ENCODE data around the gene CACNA2D3. TPM values are rescaled to one million over a fixed set of nuclear protein-coding genes. Genes with fewer than 3 reads are reported as not detected.

The CACNA2D3 gene
- total RNA-seq, 1 donor from 2014 or later, result 7.0 TPM

GRCh38 chr3:54760201-54760600 is 637.8 kb downstream of the CACNA2D3 start:
- no peak for ATAC-seq

- ATAC-seq, result no peak
Observed at GRCh38 chr3:54761637-54762036, 639.3 kb downstream of the CACNA2D3 start.

DNA sequence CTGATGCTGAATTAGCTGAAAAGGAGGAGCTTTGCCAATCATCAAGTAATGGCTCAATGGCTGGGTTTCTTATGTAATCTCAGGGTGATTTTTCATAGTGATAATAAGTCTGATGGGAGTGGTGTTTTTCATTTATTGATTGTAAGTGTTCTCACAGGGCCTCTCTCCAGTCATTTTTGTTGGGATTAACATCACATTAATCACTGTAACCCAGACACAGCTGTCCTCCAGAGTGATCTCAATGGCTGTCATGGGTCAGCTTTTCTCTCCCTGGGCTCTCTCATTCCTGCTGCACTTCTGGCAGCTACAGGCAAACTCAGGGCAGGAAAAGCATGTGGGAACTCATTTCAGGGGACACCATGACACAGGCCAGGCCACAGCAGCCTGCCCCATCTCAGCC is 642.6 kb downstream of the CACNA2D3 start:
- no peak for ATAC-seq

GRCh38 chr3:54771050-54771449 is 648.7 kb downstream of the CACNA2D3 start:
- no peak for ATAC-seq

DNA sequence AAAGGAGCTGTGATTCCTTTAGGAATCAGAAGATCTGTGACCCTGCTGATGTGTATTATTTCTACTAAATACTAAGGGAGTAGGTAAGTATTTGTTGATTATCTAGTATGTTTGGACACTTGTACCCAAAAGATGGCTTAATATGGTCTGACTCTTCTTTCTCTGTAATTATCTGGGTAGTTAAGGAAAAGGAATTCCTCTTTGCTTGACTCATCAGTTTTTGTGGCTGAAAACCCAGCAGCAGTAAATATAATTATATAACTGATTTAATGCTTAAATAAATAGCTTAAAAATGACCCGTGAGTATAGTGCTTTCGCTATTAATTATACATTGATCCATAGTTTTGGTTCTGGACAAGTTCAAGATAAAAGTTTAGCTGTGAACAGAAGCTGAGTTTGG is 649.7 kb downstream of the CACNA2D3 start:
- no peak for ATAC-seq

DNA sequence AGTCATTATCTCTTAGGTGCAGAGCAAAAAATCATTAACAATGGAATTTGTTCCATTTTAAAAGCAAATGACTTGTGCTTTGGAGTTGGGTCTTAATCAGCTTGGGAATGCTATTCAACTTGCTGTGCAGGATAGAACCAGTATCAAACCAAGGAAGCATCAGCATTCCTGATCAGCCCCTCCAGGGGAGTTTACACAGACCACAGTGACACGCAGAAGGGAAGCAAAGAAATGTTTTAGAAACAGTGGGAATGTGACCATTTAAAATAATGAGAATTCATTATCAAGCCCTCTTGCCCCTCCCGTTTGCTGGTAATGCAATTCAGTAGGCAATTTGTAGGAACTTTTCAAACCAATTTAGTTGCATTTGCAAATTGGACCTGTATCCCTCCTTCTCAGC is 650.4 kb downstream of the CACNA2D3 start:
- ATAC-seq, result no peak

- no peak for ATAC-seq
Observed at GRCh38 chr3:54773271-54773670, 650.9 kb downstream of the CACNA2D3 start.

DNA sequence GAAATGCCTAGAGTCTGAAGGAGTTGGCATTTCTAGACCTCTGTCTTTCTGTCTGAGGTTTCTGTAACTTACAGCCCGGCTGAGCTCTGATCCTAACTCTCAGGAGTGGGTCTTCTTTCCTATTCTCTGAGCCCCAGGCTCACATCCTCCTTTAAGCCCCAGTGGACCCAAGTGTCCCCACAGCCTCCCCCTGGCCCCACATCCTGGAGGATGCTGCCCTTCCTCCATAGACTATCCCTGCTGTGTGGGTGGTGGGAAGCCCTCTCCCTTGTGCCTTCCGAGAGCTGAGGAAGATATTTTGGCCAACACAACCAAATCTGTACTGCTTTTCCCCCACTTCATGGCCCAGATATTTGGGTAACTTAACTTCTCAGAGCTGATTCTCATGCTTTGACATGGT is 654.2 kb downstream of the CACNA2D3 start:
- no peak for ATAC-seq

DNA sequence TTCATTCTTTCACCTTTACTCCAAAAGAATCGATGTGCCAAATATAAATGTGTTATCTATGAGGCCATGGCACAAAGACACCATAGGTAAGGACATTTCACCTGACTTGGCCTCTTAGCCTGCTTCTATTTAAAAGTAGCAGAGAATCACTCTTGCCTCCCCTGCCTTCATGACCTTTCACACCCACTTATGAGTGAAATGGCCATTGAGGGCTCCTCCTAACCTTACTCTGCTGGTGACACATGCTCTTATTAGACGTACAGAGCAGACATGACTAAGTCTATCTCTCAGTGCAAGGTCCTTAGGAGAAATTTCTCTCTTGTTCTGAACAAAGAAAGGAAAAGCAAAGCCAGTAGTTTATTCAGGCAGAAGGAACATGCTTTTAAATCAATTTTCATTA is 654.8 kb downstream of the CACNA2D3 start:
- ATAC-seq, result peak; percentile 26

DNA sequence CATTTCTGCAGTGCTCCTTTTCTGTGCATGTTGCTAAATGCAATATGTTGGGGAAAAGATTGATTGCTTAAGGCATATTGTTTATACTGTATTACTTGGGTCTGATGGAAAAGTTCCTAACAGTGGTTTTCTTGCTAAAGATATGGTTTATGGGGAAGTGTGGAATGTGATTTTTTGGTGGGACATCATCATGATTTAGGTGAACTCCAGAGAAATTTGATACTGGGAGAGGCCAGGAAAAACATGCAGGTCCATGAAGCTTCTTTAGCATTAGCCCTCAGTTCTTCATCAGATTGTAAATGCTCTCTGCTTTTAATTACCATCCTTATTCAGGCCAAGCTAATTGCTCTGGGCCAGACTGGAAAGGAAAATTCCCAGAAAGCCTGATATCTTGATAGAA is 658.0 kb downstream of the CACNA2D3 start:
- no peak for ATAC-seq

DNA sequence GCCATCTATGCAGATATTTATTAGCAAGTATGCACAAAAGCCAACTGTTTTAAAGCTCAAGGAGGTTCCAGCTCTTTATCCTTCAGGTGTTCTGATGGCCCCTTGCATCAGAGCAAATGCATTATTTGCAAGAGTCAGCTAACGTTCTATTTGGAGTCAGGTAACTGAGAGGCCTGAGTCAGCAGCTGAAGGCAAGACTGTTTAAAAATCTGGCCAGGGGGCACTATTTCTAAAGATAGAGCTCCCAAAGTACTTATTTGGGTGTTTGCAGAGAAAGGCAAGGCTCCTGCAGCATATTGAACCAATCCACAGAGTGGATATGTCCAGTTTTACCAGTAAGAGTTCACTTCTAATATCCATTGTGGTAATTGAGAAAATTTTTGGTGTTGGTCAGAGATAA is 659.4 kb downstream of the CACNA2D3 start:
- no peak for ATAC-seq

GRCh38 chr3:54783611-54784010 is 661.3 kb downstream of the CACNA2D3 start:
- no peak for ATAC-seq

GRCh38 chr3:54784021-54784420 is 661.7 kb downstream of the CACNA2D3 start:
- ATAC-seq, result no peak

DNA sequence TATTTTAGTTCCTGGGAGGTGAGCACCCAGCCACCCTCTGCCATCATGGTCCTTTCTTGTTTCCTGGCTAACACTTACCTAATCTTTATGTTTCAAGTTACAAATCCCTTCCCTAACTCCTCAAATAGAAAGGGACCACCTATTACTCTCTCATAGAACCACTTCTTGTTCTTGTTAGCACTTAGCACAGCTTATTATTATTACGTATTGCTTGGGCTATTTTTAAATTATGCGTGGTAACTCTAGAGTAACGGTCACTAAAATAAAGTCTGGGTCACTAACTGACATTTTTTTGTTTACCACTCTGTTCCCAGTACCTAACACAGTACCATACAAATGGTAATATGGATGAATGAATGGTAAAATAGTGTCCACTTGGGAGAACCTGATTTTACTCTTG is 663.6 kb downstream of the CACNA2D3 start:
- ATAC-seq, result no peak

DNA sequence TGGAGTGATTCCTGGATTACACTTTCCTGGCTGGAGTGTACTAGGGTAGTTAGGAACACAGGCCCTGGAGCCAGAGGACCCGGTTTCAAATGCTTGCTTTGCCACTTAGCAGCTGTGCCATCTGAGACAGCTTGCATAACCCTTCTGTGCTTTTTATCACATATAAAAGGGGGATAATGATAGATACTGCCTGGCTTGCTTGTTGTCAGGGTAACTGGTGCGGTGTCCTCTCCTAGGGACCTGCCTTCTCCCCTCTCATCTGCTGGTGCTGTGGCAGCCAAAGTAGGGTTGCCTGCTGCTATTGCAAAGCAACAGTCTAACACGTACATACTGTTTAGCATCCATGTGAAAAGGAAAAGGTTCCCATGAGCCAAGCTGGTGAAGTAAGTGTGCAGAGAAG is 667.7 kb downstream of the CACNA2D3 start:
- ATAC-seq, result no peak

DNA sequence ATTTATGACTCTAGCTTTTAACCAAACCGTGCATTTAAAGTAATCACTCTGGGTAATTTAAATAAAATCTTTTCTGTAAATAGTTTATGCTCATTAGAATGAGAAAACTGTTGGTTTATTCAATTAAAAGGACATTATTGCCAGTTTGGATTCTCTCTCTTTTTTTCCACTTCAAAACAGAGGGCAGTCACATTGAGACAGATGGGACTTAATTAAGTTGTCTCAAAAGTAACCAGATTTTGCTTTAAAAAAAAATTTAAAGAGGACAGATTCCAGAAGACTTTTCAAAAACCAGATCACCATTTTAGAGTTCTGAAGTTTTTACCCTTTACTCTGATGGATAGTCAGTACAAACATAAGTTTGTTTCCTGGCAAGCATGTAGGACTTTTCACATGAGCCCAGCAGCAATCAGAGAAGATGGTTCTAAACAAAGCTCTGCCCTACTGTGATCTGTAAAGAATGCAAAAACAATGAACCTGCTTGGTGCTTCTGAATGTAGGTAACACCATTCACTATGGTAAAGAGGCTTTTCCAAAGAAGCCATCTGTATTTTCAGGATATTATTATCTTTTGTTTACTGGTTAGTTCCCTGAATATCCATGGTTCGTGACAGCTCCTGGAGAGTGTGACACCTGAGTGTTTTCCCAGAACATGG is 669.3 kb downstream of the CACNA2D3 start:
- no peak for ATAC-seq

DNA sequence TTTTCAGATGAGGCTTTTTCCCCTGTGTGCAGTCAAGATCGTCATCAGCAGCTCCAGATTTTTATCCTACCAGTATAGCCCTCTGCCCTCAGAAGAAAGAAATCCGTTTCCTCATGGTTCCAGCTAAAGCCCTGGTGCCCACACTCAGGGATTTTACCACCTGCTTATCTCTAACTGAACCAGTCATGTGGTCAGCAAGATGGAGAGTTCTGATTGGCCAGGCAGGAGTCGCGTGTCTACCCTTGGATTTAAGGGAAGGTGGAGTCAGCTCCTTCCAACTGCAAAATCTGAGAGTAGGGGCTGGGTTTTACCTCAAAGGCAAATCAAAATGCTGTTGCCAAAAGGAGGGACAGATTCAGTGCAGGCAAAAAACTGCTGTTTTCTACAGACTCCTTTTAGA is 670.2 kb downstream of the CACNA2D3 start:
- ATAC-seq, result no peak

GRCh38 chr3:54793171-54793570 is 670.8 kb downstream of the CACNA2D3 start:
- ATAC-seq, result no peak

DNA sequence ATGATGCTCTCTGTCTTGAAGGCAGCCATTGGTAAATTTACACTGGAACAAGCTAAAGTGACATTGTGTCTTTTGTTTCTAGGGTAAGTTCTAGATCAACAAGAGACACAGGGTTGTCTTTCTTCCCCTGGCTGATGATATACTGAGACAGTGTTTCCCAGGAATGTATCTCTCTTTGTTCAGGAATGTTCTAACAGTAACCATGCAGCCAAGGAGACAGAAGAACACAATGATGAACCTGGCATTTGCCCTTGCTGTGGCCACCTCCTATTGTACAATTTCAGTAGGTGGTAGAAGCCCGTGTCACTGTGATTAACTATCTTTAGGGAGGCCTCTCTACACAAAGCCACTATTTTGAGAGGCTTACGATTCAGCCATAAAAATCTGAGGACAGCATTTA is 674.8 kb downstream of the CACNA2D3 start:
- ATAC-seq, result no peak

DNA sequence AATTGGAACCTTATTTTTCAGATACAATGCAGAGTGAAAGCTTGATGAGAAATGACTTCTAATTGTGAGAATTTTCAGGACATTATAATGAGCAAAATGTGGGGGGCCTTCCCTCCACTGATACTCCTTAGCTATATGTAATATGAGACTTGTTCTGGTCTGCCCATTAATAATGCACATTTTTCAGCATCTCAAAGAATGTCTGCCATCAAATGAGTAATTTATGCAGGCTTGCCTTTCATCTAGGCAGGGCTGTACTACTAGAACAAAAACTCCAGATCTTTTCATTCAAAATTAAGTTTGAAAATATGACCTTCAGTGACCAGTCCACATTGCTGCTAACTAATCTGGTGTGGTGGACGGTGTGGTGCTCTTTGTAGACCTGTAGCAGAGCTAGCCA is 678.1 kb downstream of the CACNA2D3 start:
- no peak for ATAC-seq

DNA sequence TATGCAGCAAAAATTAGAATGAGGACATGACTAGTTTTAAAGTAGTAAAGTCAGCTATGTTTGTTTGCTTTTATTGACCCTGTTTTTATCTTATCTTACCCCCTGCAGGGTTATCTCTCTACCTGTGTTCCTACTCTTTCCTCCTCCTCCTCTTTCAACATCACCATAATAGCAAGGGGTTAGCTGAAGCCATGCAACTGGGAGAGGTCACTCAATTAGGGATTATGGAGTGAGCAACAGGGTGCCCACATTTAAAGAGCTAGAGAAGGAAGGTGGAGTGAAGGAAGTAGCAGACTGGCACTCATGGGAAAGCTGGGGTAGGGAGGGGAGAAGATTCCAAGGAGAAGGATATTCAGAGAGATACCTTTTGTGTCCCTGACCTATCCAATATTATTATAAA is 679.6 kb downstream of the CACNA2D3 start:
- ATAC-seq, result no peak

- no peak for ATAC-seq
Observed at GRCh38 chr3:54810401-54810800, 688.0 kb downstream of the CACNA2D3 start.

GRCh38 chr3:54814224-54814623 is 691.9 kb downstream of the CACNA2D3 start:
- ATAC-seq, result no peak

DNA sequence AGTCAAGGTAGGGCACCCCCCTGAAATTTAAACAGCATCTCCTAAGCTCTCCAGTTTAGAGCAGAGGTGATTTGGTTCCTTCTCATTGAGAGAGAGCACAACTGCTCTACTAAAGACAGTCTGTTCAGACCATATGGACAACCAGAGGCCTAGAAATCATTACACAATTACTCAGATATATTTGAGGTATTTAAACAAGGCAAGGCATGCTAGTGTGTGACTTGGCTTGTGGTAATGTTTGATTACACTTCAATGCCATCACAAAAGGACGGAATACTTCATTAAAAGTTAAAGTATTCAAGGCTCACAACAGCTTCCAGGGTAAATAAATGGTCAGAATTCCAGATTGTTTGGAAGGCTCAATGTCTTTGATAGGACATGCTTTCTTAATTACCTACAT is 695.3 kb downstream of the CACNA2D3 start:
- peak; percentile 27 for ATAC-seq

DNA sequence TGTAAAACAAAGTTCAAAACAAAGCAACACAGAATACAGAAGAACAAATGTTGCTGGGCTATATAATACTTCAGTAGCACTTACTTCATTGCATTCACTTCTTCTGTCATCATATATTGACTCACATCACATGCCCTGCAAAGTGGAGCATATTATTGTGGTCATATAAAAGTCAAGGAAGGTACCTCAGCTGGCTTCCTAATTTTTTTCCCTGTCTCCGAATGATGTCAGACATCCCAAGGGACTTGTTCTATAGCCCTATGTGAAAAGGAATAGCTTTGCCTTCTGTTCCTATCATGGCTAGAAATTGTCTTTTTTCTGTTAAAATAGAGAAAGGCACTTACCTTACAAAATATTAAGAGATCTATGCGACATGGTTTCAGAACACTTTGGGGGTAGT is 696.1 kb downstream of the CACNA2D3 start:
- ATAC-seq, result no peak
